ENCODE measurements around the gene ATG16L2. TPM values are rescaled to one million over a fixed set of nuclear protein-coding genes. Genes with fewer than 3 reads are reported as not detected.

ATG16L2 gene
- total and polyA plus RNA-seq, 8 donors, result 4.5 to 75.7 (median 13.2) TPM

DNA sequence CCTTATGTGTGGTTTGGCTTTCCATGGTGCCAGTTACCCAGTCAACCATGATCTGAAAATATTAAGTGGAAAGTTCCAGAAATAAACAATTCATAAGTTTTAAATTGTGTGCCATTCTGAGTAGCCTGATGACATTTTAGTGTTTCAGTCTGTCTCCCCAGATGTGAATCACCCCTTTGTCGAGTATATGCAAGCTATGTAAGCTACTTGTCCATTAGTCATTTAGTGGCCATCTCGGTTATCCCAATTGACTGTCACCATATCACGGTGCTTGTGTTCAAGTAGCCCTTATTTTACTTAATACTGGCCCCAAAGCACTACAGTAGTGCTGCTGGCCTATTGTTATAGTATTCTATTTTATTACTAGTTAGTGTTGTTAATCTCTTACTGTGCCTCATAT is 44.9 kb downstream of the ATG16L2 start:
- intact Hi-C loops (cut with DNase I), result no loop called here
- H3K27me3 ChIP-seq, result no peaks in the 10 kb centered on the region
- H3K27ac ChIP-seq, result no peak overlapping the region
- no peak overlapping the region for H3K4me3 ChIP-seq
- FAIRE-seq, result no peak
- no peaks in the 10 kb centered on the region for H3K9me3 ChIP-seq
- H3K4me1 ChIP-seq, result peaks cover 6 to 11% (median 11%) of the 10 kb centered on the region in 3 donors
- 96% methylated on average over 3 of the region's 3 CpGs for WGBS, 2 donors
- DNase-seq, result no peak
- ATAC-seq, result no peak
- TF ChIP-seq, protein P1, sequence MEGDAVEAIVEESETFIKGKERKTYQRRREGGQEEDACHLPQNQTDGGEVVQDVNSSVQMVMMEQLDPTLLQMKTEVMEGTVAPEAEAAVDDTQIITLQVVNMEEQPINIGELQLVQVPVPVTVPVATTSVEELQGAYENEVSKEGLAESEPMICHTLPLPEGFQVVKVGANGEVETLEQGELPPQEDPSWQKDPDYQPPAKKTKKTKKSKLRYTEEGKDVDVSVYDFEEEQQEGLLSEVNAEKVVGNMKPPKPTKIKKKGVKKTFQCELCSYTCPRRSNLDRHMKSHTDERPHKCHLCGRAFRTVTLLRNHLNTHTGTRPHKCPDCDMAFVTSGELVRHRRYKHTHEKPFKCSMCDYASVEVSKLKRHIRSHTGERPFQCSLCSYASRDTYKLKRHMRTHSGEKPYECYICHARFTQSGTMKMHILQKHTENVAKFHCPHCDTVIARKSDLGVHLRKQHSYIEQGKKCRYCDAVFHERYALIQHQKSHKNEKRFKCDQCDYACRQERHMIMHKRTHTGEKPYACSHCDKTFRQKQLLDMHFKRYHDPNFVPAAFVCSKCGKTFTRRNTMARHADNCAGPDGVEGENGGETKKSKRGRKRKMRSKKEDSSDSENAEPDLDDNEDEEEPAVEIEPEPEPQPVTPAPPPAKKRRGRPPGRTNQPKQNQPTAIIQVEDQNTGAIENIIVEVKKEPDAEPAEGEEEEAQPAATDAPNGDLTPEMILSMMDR (IDR thresholded peaks at IDR 0.05), result no peak
- H3K36me3 ChIP-seq, result no peaks in the 10 kb centered on the region

DNA sequence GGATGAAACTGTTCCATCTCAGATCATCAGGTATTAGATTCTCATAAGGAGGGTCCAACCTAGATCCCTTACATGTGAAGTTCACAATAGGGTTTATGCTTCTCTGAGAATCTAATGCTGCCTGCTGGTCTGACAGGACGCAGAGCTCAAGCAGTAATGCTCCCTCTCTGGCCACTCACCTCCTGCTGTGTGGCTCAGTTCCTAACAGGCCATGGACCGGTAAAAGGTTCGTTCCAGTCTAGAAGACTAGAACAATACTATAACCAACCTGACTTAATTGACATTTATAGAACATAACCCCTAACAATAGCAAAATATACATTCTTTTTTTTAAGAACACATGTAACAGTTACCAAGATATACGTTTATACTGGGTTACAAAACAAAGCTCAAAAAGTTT is 45.8 kb downstream of the ATG16L2 start:
- Histone ChIP-seq H3K4me3 (no peak overlapping the region), H3K27ac (no peak overlapping the region), H3K4me1 (peaks cover 6 to 18% (median 15%) of the 10 kb centered on the region in 3 donors), H3K27me3 (no peaks in the 10 kb centered on the region), H3K9me3 (no peaks in the 10 kb centered on the region), H3K36me3 (no peaks in the 10 kb centered on the region)
- DNase-seq (no peak), FAIRE-seq (no peak), ATAC-seq (no peak)
- WGBS, 2 donors, result 93 to 97% methylated on average over 4 of the region's 4 CpGs
- TF ChIP-seq, protein P1 (IDR thresholded peaks at IDR 0.05), result no peak
- intact Hi-C loops (cut with DNase I), result no loop called here

DNA sequence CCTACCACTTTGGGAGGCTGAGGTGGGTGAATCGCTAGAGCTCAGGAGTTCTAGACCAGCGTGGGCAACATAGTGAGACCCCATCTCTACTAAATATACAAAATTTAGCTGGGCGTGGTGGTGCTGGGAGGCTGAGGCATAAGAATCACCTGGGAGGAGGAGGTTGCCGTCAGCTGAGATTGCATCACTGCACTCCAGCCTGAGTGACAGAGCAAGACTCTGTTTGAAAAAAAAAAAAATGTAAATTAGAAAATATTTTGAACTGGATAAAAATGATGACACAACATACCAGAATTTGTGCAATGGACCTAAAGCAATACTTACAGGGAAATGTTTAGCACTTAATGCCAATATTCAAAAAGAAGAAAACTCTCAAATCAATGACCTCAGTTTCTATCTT is 46.4 kb downstream of the ATG16L2 start:
- TF ChIP-seq, protein P1 (IDR thresholded peaks at IDR 0.05), result no peak
- Histone ChIP-seq H3K27ac (no peak overlapping the region), H3K36me3 (no peaks in the 10 kb centered on the region), H3K9me3 (no peaks in the 10 kb centered on the region), H3K4me1 (peaks cover 6 to 23% (median 16%) of the 10 kb centered on the region in 3 donors), H3K27me3 (no peaks in the 10 kb centered on the region), H3K4me3 (no peak overlapping the region)
- FAIRE-seq (no peak), DNase-seq (no peak), ATAC-seq (no peak)
- intact Hi-C loops (cut with DNase I), result no loop called here
- WGBS, 2 donors, result 87 to 96% methylated on average over 4 of the region's 4 CpGs

DNA sequence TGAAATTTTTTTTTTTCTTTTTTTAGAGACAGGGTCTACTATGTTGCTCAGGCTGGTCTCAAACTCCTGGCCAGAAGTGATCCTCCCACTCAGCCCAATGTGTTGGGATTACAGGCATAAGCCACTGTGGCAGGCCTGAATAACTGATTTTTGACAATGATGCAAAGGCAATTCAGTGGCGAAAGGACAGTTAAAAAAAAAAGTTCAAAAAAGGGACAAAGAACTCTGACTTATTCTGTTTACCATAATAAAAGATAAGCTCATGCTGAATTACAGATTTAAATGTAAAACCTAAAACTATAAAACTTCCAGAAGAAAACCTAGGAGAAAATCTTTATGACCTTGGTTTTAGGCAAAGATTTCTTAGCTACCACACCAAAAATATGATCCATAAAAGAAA is 48.9 kb downstream of the ATG16L2 start:
- Histone ChIP-seq H3K9me3 (no peaks in the 10 kb centered on the region), H3K27me3 (no peaks in the 10 kb centered on the region), H3K36me3 (no peaks in the 10 kb centered on the region), H3K27ac (no peak overlapping the region), H3K4me3 (no peak overlapping the region), H3K4me1 (peaks cover 6 to 12% (median 11%) of the 10 kb centered on the region in 3 donors)
- 89 to 100% methylated on average over 1 of the region's 1 CpG for WGBS, 2 donors
- FAIRE-seq (no peak), ATAC-seq (no peak), DNase-seq (no peak)
- TF ChIP-seq, protein P1 (IDR thresholded peaks at IDR 0.05), result no peak
- intact Hi-C loops (cut with DNase I), result no loop called here

DNA sequence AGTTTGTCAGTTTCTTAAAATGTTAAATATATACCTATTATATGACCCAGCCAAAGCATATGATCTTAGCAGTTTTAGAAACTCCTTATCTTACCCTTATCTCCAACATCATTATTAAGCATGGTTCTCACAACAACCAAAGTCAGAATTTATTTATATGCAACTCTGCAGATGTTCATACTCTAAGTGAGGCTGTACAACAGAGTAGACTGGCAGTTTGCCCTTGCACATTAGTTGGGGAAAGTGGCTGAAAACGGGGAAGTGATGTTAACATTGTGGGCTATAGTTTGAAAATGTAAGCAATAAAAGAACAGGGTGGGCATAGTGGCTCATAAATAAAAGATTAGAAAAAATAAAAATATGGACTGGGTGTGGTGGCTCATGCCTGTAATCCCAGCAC is 49.7 kb downstream of the ATG16L2 start:
- DNase-seq (no peak), ATAC-seq (no peak), FAIRE-seq (no peak)
- H3K36me3 ChIP-seq, result no peaks in the 10 kb centered on the region
- peaks cover 6 to 12% (median 11%) of the 10 kb centered on the region in 3 donors for H3K4me1 ChIP-seq
- H3K27me3 ChIP-seq, result no peaks in the 10 kb centered on the region
- TF ChIP-seq, protein P1 (IDR thresholded peaks at IDR 0.05), result no peak
- intact Hi-C loops (cut with DNase I), result no loop called here
- WGBS, 2 donors, result 86 to 92% methylated on average over 1 of the region's 1 CpG
- no peak overlapping the region for H3K27ac ChIP-seq
- no peak overlapping the region for H3K4me3 ChIP-seq
- no peaks in the 10 kb centered on the region for H3K9me3 ChIP-seq
